Natural killer cell (primary cell): ENCODE data around the gene UIMC1. TPM values are rescaled to one million over a fixed set of nuclear protein-coding genes. Genes with fewer than 3 reads are reported as not detected.
A peak's percentile ranks its signal among the peaks of the same experiment; 100 is the strongest.
"Not testable (repeated sequence)": the region's sequence is repeated elsewhere in the genome, so short reads cannot be mapped to it uniquely, and the experiment has no call there.

Experiments used
- ATAC-seq, 3 donors: fragments of 150-1000 bp in 2 of 3; fragments of 200-7000 bp in 1 of 3; cut with Tn5 transposase; 1 replicate in 1 of 3; 2 replicates in 2 of 3; pipeline ENCODE4 v1.10.0; 2021; ENCODE audit warnings: mild to moderate bottlenecking in 2 of 3, moderate library complexity in 2 of 3
- DNase-seq, 2 donors: peaks; one replicate each; pipeline versions ENCODE4 v3.0.0 to v3.0.0-alpha.2; 2013 to 2021; ENCODE audit warnings: mixed read lengths in 1 of 2
- H3K27ac ChIP-seq: one replicate; pipeline ENCODE4 v1.5.1; 2013; ENCODE audit warnings: mild to moderate bottlenecking, low read length
- H3K27me3 ChIP-seq: one replicate; pipeline ENCODE4 v1.6.1; 2013; ENCODE audit warnings: low read length; ENCODE audit not compliant: control insufficient read depth, insufficient read depth
- H3K36me3 ChIP-seq: one replicate; pipeline ENCODE4 v1.6.1; 2013; ENCODE audit warnings: low read length; ENCODE audit not compliant: control insufficient read depth, insufficient read depth
- H3K4me1 ChIP-seq: one replicate; pipeline ENCODE4 v1.6.1; 2013; ENCODE audit warnings: low read length; ENCODE audit not compliant: control insufficient read depth, insufficient read depth
- H3K4me3 ChIP-seq: one replicate; pipeline ENCODE4 v1.5.1; 2013; ENCODE audit warnings: low read length
- H3K9me3 ChIP-seq: one replicate; pipeline ENCODE4 v1.6.1; 2013; ENCODE audit warnings: low read length; ENCODE audit not compliant: control insufficient read depth, insufficient read depth
- H3K27ac Mint-ChIP-seq, 2 donors: one replicate each; pipeline ENCODE4 v1.8.0; 2022; ENCODE audit warnings: mild to moderate bottlenecking in 2 of 2, mixed read lengths in 2 of 2, moderate library complexity in 1 of 2
- H3K27me3 Mint-ChIP-seq, 2 donors: one replicate each; pipeline ENCODE4 v1.8.0; 2022; ENCODE audit warnings: low read depth in 2 of 2, mixed read lengths in 2 of 2
- H3K36me3 Mint-ChIP-seq: one replicate; pipeline ENCODE4 v1.8.0; 2022; ENCODE audit warnings: mixed read lengths
- H3K4me1 Mint-ChIP-seq, 2 donors: one replicate each; pipeline ENCODE4 v1.8.0; 2022; ENCODE audit warnings: mixed read lengths in 2 of 2
- H3K4me3 Mint-ChIP-seq: one replicate; pipeline ENCODE4 v1.8.0; 2022; ENCODE audit warnings: mild to moderate bottlenecking, moderate library complexity, mixed read lengths
- H3K9me3 Mint-ChIP-seq, 2 donors: one replicate each; pipeline ENCODE4 v1.8.0; 2022; ENCODE audit warnings: mixed read lengths in 2 of 2
- CTCF ChIP-seq: fragments of 200-600 bp; IDR thresholded peaks from one replicate; pipeline ENCODE4 v1.8.0; 2022; ENCODE audit warnings: antibody characterized with exemption
- whole genome bisulfite sequencing: methylation state at CpG from one replicate; pipeline ENCODE4 v1.1.7; 2013; ENCODE audit warnings: missing lambda C conversion rate; ENCODE audit not compliant: insufficient coverage; 5-methylcytosine and 5-hydroxymethylcytosine counted together
- intact Hi-C: fragments of 100-400 bp; cut with micrococcal nuclease; formaldehyde crosslinking; loops from one replicate; pipeline ENCODE4 v1.14.2; 2022
- total RNA-seq, 4 donors: library from RNA; stranded (reverse); fragments of 120-200 nt in 1 of 4; gene quantifications; one replicate each; pipeline versions ENCODE4 v1.2.3 to v1.2.4, GENCODE V29; 2013 to 2022

The UIMC1 gene
- total RNA-seq, 3 donors from 2014 or later (not counting 1 experiment from before 2014, with no cell fraction given): 55.1 to 75.7 (median 57.3) TPM

GRCh38 chr5:176995122-176995490 is 11.5 kb downstream of the UIMC1 start:
- WGBS: 89% methylated on average over 3 of the region's 3 CpGs
- Mint-ChIP-seq H3K27me3 (no peaks in the 10 kb centered on the region), H3K27ac (peak overlapping the region in 1 of 2 donors; percentile 27), H3K9me3 (no peaks in the 10 kb centered on the region), H3K4me1 (peaks cover 38 to 51% of the 10 kb centered on the region in 2 donors), H3K36me3 (no peaks in the 10 kb centered on the region), H3K4me3 (no peak overlapping the region)
- Histone ChIP-seq H3K4me1 (peaks cover 6% of the 10 kb centered on the region), H3K36me3 (no peaks in the 10 kb centered on the region), H3K9me3 (no peaks in the 10 kb centered on the region), H3K4me3 (no peak overlapping the region), H3K27ac (peak overlapping the region; percentile 42), H3K27me3 (no peaks in the 10 kb centered on the region)
- intact Hi-C loops: no loop called here
- no peak for DNase-seq
- ATAC-seq: no peak
- TF ChIP-seq CTCF: no peak

- peak overlapping the region; percentile 42 for H3K27ac ChIP-seq
- H3K27ac Mint-ChIP-seq: peak overlapping the region; percentile 27 to 71
- intact Hi-C loops: no loop called here
Measured at GRCh38 chr5:176994460-176995121, 12.0 kb downstream of the UIMC1 start.

GRCh38 chr5:176993081-176993480 is 13.5 kb downstream of the UIMC1 start:
- H3K4me3 ChIP-seq, H3K27me3 Mint-ChIP-seq, H3K4me3 Mint-ChIP-seq, H3K9me3 Mint-ChIP-seq, ATAC-seq, H3K36me3 ChIP-seq, H3K4me1 ChIP-seq, H3K36me3 Mint-ChIP-seq, H3K27me3 ChIP-seq, H3K27ac ChIP-seq, H3K9me3 ChIP-seq, intact Hi-C loops, DNase-seq, H3K27ac Mint-ChIP-seq: not testable (repeated sequence)
- 89% methylated on average over 3 of the region's 3 CpGs for WGBS
- H3K4me1 Mint-ChIP-seq: peaks cover 38 to 50% of the 10 kb centered on the region in 2 donors

More at GRCh38 chr5:176994460-176995121, 12.0 kb downstream of the UIMC1 start:
- TF ChIP-seq CTCF: no peak
- Histone ChIP-seq H3K9me3 (no peaks in the 10 kb centered on the region), H3K27me3 (no peaks in the 10 kb centered on the region), H3K4me1 (peaks cover 6% of the 10 kb centered on the region), H3K36me3 (no peaks in the 10 kb centered on the region), H3K4me3 (no peak overlapping the region)
- ATAC-seq (peak in 1 of 3 donors; percentile 74), DNase-seq (no peak)
- Mint-ChIP-seq H3K4me1 (peaks cover 36 to 49% of the 10 kb centered on the region in 2 donors), H3K4me3 (no peak overlapping the region), H3K36me3 (no peaks in the 10 kb centered on the region), H3K9me3 (no peaks in the 10 kb centered on the region), H3K27me3 (no peaks in the 10 kb centered on the region)
- WGBS: 70% methylated on average over 6 of the region's 7 CpGs

- peaks cover 22 to 26% of the 10 kb centered on the region in 2 donors for H3K4me1 Mint-ChIP-seq
- H3K4me3 Mint-ChIP-seq: no peak overlapping the region
- H3K27ac Mint-ChIP-seq: no peak overlapping the region
- 85% methylated on average over 3 of the region's 3 CpGs for WGBS
- no peaks in the 10 kb centered on the region for H3K36me3 ChIP-seq
- no peak overlapping the region for H3K4me3 ChIP-seq
- no peaks in the 10 kb centered on the region for H3K9me3 Mint-ChIP-seq
- H3K27ac ChIP-seq: no peak overlapping the region
- no peaks in the 10 kb centered on the region for H3K27me3 ChIP-seq
- H3K9me3 ChIP-seq: no peaks in the 10 kb centered on the region
- no peaks in the 10 kb centered on the region for H3K36me3 Mint-ChIP-seq
- peaks cover 19% of the 10 kb centered on the region for H3K4me1 ChIP-seq
- H3K27me3 Mint-ChIP-seq: no peaks in the 10 kb centered on the region
- intact Hi-C loops: no loop called here
- no peak for TF ChIP-seq CTCF
- ATAC-seq (no peak), DNase-seq (no peak)
Measured at GRCh38 chr5:176987583-176987982, 19.0 kb downstream of the UIMC1 start.
